ENCODE data around the gene ADAMTS16. TPM values are rescaled to one million over a fixed set of nuclear protein-coding genes. Genes with fewer than 3 reads are reported as not detected.

Gene ADAMTS16
- total and polyA plus RNA-seq, 10 donors = not detected

- no peak for DNase-seq
- H3K27ac ChIP-seq = no peak overlapping the region
- H3K36me3 ChIP-seq = no peaks in the 10 kb centered on the region
- peak overlapping the region in 2 of 8 donors; percentile 10 to 15 for H3K4me3 ChIP-seq
- peaks cover 8 to 48% (median 25%) of the 10 kb centered on the region in 7 donors for H3K27me3 ChIP-seq (replicated peaks in 1 of 7)
- no peaks in the 10 kb centered on the region for H3K9me3 ChIP-seq
- intact Hi-C loops (cut with DNase I; ENCODE audit: low total_unique reads) = no loop called here
- 15 to 26% (median 20%) methylated on average over 25 to 39 of the region's 39 CpGs for WGBS, 5 donors
- H3K4me1 ChIP-seq = peaks cover 5 to 25% (median 18%) of the 10 kb centered on the region in 6 donors
- TF ChIP-seq CTCF (IDR thresholded peaks at IDR 0.05 in 8 of 11, conservative IDR thresholded peaks at IDR 0.05 in 3 of 11) = no peak
- TF ChIP-seq POLR2A (IDR thresholded peaks at IDR 0.05) = no peak
- no peak for TF ChIP-seq POLR2AphosphoS5 (IDR thresholded peaks at IDR 0.05)
Observed at GRCh38 chr5:5139336-5139776, 774 bp upstream of the ADAMTS16 start.

- peak overlapping the region in 7 of 8 donors; percentile 4 to 51 (median 15) for H3K4me3 ChIP-seq
- TF ChIP-seq CTCF (IDR thresholded peaks at IDR 0.05 in 8 of 11, conservative IDR thresholded peaks at IDR 0.05 in 3 of 11) (no peak), POLR2A (IDR thresholded peaks at IDR 0.05) (no peak), POLR2AphosphoS5 (IDR thresholded peaks at IDR 0.05) (no peak)
- WGBS, 5 donors = 2 to 5% (median 4%) methylated on average over 28 to 57 of the region's 57 CpGs
Observed at GRCh38 chr5:5140479-5141338, 579 bp downstream of the ADAMTS16 start.

GRCh38 chr5:5141339-5141599 is 1.1 kb downstream of the ADAMTS16 start:
- Histone ChIP-seq H3K4me3 (peak overlapping the region in 2 of 8 donors; percentile 27 to 51), H3K4me1 (peaks cover 5 to 25% (median 18%) of the 10 kb centered on the region in 6 donors), H3K27me3 (replicated peaks in 1 of 7) (peaks cover 8 to 52% (median 25%) of the 10 kb centered on the region in 7 donors), H3K9me3 (no peaks in the 10 kb centered on the region), H3K27ac (no peak overlapping the region), H3K36me3 (no peaks in the 10 kb centered on the region)
- DNase-seq = no peak
- 25 to 35% (median 27%) methylated on average over 4 of the region's 4 CpGs for WGBS, 5 donors
- intact Hi-C loops (cut with DNase I; ENCODE audit: low total_unique reads) = loop anchor here (5.0 kb wide), 1 partner anchor 276 kb away; no protein-coding TSS in a partner anchor
- TF ChIP-seq CTCF (IDR thresholded peaks at IDR 0.05 in 8 of 11, conservative IDR thresholded peaks at IDR 0.05 in 3 of 11) = no peak

More at GRCh38 chr5:5140479-5141338, 579 bp downstream of the ADAMTS16 start:
- Histone ChIP-seq H3K9me3 (no peaks in the 10 kb centered on the region), H3K27ac (no peak overlapping the region), H3K36me3 (no peaks in the 10 kb centered on the region), H3K27me3 (replicated peaks in 1 of 7) (peaks cover 8 to 52% (median 25%) of the 10 kb centered on the region in 7 donors), H3K4me1 (peaks cover 5 to 25% (median 18%) of the 10 kb centered on the region in 6 donors)
- intact Hi-C loops (cut with DNase I; ENCODE audit: low total_unique reads) = loop anchor here (5.0 kb wide), 1 partner anchor 277 kb away; no protein-coding TSS in a partner anchor
- DNase-seq = no peak
